ENCODE data around the gene GPC6. TPM values are rescaled to one million over a fixed set of nuclear protein-coding genes. Genes with fewer than 3 reads are reported as not detected.

GPC6 gene
- total and polyA plus RNA-seq, 4 donors, result 5.9 to 29.1 (median 18.2) TPM

GRCh38 chr13:93685900-93686299, 459.3 kb downstream of the GPC6 start:
- DNase-seq (ENCODE audit: low spot score), result no peak
- Histone ChIP-seq H3K27me3 (ENCODE audit: control insufficient read depth in 4 of 4, insufficient read depth in 4 of 4, low read length in 3 of 4) (no peaks in the 10 kb centered on the region), H3K9ac (ENCODE audit: low read depth in 1 of 2, low read length in 2 of 2) (no peak overlapping the region), H3K4me3 (ENCODE audit: low read depth in 1 of 3, low read length in 3 of 3) (no peak overlapping the region), H3K27ac (ENCODE audit: low read depth in 1 of 2, low read length in 2 of 2) (no peak overlapping the region), H3K4me1 (ENCODE audit: control insufficient read depth in 4 of 4, insufficient read depth in 4 of 4, low read length in 3 of 4) (no peaks in the 10 kb centered on the region), H3K9me3 (ENCODE audit: control insufficient read depth in 4 of 4, low read length in 3 of 4) (no peaks in the 10 kb centered on the region), H3K36me3 (ENCODE audit: control insufficient read depth in 4 of 4, insufficient read depth in 3 of 4, low read depth in 1 of 4, low read length in 3 of 4) (no peaks in the 10 kb centered on the region)
- TF ChIP-seq EGR1 (IDR thresholded peaks at IDR 0.05; ENCODE audit: low read depth in 2 of 2) (no peak), TAF1 (conservative IDR thresholded peaks at IDR 0.05) (no peak), GABPA (IDR thresholded peaks at IDR 0.05 in 1 of 2, conservative IDR thresholded peaks at IDR 0.05 in 1 of 2) (no peak), FOXA1 (IDR thresholded peaks at IDR 0.05) (no peak), RXRA (IDR thresholded peaks at IDR 0.05) (no peak), HNF4A (conservative IDR thresholded peaks at IDR 0.05) (no peak)
- TF ChIP-seq, protein P1, sequence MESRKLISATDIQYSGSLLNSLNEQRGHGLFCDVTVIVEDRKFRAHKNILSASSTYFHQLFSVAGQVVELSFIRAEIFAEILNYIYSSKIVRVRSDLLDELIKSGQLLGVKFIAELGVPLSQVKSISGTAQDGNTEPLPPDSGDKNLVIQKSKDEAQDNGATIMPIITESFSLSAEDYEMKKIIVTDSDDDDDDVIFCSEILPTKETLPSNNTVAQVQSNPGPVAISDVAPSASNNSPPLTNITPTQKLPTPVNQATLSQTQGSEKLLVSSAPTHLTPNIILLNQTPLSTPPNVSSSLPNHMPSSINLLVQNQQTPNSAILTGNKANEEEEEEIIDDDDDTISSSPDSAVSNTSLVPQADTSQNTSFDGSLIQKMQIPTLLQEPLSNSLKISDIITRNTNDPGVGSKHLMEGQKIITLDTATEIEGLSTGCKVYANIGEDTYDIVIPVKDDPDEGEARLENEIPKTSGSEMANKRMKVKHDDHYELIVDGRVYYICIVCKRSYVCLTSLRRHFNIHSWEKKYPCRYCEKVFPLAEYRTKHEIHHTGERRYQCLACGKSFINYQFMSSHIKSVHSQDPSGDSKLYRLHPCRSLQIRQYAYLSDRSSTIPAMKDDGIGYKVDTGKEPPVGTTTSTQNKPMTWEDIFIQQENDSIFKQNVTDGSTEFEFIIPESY (IDR thresholded peaks at IDR 0.05), result no peak
- 99% methylated on average over 1 of the region's 1 CpG for WGBS

DNA sequence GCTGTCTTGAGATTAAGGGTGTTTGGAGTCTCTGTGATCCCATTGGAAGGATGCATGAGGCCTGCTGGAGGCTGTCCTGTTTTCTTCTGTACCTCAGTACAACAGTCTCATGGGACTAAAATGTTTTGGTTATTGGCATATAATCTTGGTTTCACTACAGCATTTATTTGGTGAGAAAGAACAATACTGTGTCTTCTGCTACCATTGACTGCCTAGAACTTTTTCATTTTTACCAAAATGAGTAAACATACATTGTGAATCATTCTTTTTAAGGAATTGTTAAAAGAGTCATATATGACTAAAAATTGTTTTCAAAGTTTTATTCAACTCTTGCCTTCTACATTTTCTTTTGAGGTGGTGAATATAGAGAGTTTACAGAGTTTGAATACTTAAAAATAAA, 459.8 kb downstream of the GPC6 start:
- H3K4me1 ChIP-seq (ENCODE audit: control insufficient read depth in 4 of 4, insufficient read depth in 4 of 4, low read length in 3 of 4), result no peaks in the 10 kb centered on the region
- DNase-seq (ENCODE audit: low spot score), result no peak
- H3K27me3 ChIP-seq (ENCODE audit: control insufficient read depth in 4 of 4, insufficient read depth in 4 of 4, low read length in 3 of 4), result no peaks in the 10 kb centered on the region

DNA sequence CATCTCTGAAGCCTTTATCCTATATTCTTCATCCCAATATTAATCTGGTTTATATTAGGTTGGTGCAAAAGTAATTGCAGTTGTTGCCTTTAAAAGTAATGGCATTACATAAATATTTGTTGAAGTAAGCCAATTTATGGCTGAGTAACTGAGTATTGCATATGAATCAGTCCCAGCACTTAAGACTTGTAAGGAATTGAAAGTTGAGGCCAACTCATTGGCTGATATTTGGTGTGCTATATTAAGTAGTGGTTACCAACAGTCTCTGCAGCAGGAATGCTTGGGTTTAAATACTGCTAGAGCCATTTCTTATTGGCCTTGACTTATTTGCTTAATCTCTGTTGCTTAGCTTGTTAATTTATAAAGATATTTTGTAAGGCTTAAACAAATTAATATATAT, 460.7 kb downstream of the GPC6 start:
- H3K4me1 ChIP-seq (ENCODE audit: control insufficient read depth in 4 of 4, insufficient read depth in 4 of 4, low read length in 3 of 4), result no peaks in the 10 kb centered on the region
- no peak overlapping the region for H3K9ac ChIP-seq (ENCODE audit: low read depth in 1 of 2, low read length in 2 of 2)
- H3K36me3 ChIP-seq (ENCODE audit: control insufficient read depth in 4 of 4, insufficient read depth in 3 of 4, low read depth in 1 of 4, low read length in 3 of 4), result no peaks in the 10 kb centered on the region
- H3K27me3 ChIP-seq (ENCODE audit: control insufficient read depth in 4 of 4, insufficient read depth in 4 of 4, low read length in 3 of 4), result no peaks in the 10 kb centered on the region
- TF ChIP-seq GABPA (IDR thresholded peaks at IDR 0.05 in 1 of 2, conservative IDR thresholded peaks at IDR 0.05 in 1 of 2), result no peak
- TF ChIP-seq, protein P2, sequence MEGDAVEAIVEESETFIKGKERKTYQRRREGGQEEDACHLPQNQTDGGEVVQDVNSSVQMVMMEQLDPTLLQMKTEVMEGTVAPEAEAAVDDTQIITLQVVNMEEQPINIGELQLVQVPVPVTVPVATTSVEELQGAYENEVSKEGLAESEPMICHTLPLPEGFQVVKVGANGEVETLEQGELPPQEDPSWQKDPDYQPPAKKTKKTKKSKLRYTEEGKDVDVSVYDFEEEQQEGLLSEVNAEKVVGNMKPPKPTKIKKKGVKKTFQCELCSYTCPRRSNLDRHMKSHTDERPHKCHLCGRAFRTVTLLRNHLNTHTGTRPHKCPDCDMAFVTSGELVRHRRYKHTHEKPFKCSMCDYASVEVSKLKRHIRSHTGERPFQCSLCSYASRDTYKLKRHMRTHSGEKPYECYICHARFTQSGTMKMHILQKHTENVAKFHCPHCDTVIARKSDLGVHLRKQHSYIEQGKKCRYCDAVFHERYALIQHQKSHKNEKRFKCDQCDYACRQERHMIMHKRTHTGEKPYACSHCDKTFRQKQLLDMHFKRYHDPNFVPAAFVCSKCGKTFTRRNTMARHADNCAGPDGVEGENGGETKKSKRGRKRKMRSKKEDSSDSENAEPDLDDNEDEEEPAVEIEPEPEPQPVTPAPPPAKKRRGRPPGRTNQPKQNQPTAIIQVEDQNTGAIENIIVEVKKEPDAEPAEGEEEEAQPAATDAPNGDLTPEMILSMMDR (IDR thresholded peaks at IDR 0.05; ENCODE audit: low read depth, low read length, missing input control), result no peak
- no peak for TF ChIP-seq HNF4A (conservative IDR thresholded peaks at IDR 0.05)
- TF ChIP-seq EGR1 (IDR thresholded peaks at IDR 0.05; ENCODE audit: low read depth in 2 of 2), result no peak
- no peak for TF ChIP-seq YY1 (IDR thresholded peaks at IDR 0.05)
- TF ChIP-seq, protein P1 (IDR thresholded peaks at IDR 0.05), result no peak
- no peak for TF ChIP-seq TAF1 (conservative IDR thresholded peaks at IDR 0.05)
- no peak for DNase-seq (ENCODE audit: low spot score)
- no peak overlapping the region for H3K4me3 ChIP-seq (ENCODE audit: low read depth in 1 of 3, low read length in 3 of 3)
- H3K27ac ChIP-seq (ENCODE audit: low read depth in 1 of 2, low read length in 2 of 2), result no peak overlapping the region
- no peaks in the 10 kb centered on the region for H3K9me3 ChIP-seq (ENCODE audit: control insufficient read depth in 4 of 4, low read length in 3 of 4)

More for the DNA sequence above, 459.8 kb downstream of the GPC6 start:
- H3K27ac ChIP-seq (ENCODE audit: low read depth in 1 of 2, low read length in 2 of 2), result no peak overlapping the region
- no peak for TF ChIP-seq SP1 (IDR thresholded peaks at IDR 0.05)
- no peak for TF ChIP-seq NR2F2 (IDR thresholded peaks at IDR 0.05)
- TF ChIP-seq FOXA2 (IDR thresholded peaks at IDR 0.05), result no peak
- no peak for TF ChIP-seq HNF4G (IDR thresholded peaks at IDR 0.05)
- no peak overlapping the region for H3K9ac ChIP-seq (ENCODE audit: low read depth in 1 of 2, low read length in 2 of 2)
- H3K36me3 ChIP-seq (ENCODE audit: control insufficient read depth in 4 of 4, insufficient read depth in 3 of 4, low read depth in 1 of 4, low read length in 3 of 4), result no peaks in the 10 kb centered on the region
- H3K9me3 ChIP-seq (ENCODE audit: control insufficient read depth in 4 of 4, low read length in 3 of 4), result no peaks in the 10 kb centered on the region
- H3K4me3 ChIP-seq (ENCODE audit: low read depth in 1 of 3, low read length in 3 of 3), result no peak overlapping the region

Data from liver (tissue), 9 donors.